DND-41 (cell line): ENCODE data around the gene TLCD5.

Source experiments
- ATAC-seq: fragments of 200-7000 bp; cut with Tn5 transposase; 3 replicates; pipeline ENCODE4 v1.9.1; 2021; ENCODE audit warnings: low read depth; ENCODE audit not compliant: insufficient read depth
- DNase-seq: peaks from one replicate; pipeline ENCODE4 v3.0.0-alpha.2; 2020
- H2AFZ ChIP-seq: 2 replicates; pipeline ENCODE4 v1.6.0; 2012; ENCODE audit warnings: low read depth, low read length
- H3K27ac ChIP-seq: 2 replicates; pipeline ENCODE4 v1.5.1; 2012; ENCODE audit warnings: low read length, inconsistent platforms
- H3K27me3 ChIP-seq: fragments of 200-600 bp; sonication (generic); 2 replicates; pipeline ENCODE4 v1.6.0; 2012; ENCODE audit warnings: low read length, mild to moderate bottlenecking, inconsistent platforms; ENCODE audit not compliant: insufficient read depth, poor library complexity
- H3K36me3 ChIP-seq: 2 replicates; pipeline ENCODE4 v1.5.1; 2012; ENCODE audit warnings: low read length, inconsistent platforms; ENCODE audit not compliant: insufficient read depth
- H3K4me1 ChIP-seq: 2 replicates; pipeline ENCODE4 v1.5.1; 2012; ENCODE audit warnings: mild to moderate bottlenecking, low read length; ENCODE audit not compliant: insufficient read depth
- H3K4me2 ChIP-seq: 2 replicates; pipeline ENCODE4 v1.6.0; 2012; ENCODE audit warnings: mild to moderate bottlenecking, moderate library complexity, low read length, inconsistent platforms; ENCODE audit not compliant: insufficient read depth
- H3K4me3 ChIP-seq, 2 experiments: fragments of 200-600 bp in 1 of 2; shearing (Covaris generic) in 1 of 2; 2 replicates each; pipeline ENCODE4 v1.5.1; 2012 to 2016; ENCODE audit warnings: inconsistent platforms in 2 of 2, low read length in 2 of 2, mild to moderate bottlenecking in 2 of 2, low read depth in 1 of 2, moderate library complexity in 1 of 2
- H3K79me2 ChIP-seq: 2 replicates; pipeline ENCODE4 v1.6.0; 2012; ENCODE audit warnings: low read length, inconsistent platforms; ENCODE audit not compliant: insufficient read depth
- H3K9ac ChIP-seq: 2 replicates; pipeline ENCODE4 v1.6.0; 2012; ENCODE audit warnings: low read depth, mild to moderate bottlenecking, inconsistent platforms, low read length, moderate library complexity
- H3K9me3 ChIP-seq: 2 replicates; pipeline ENCODE4 v1.5.1; 2012; ENCODE audit warnings: low read length, moderate library complexity, mild to moderate bottlenecking, inconsistent platforms; ENCODE audit not compliant: insufficient read depth, severe bottlenecking
- H4K20me1 ChIP-seq: 2 replicates; pipeline ENCODE4 v1.6.0; 2012; ENCODE audit warnings: low read length; ENCODE audit not compliant: insufficient read depth
- CTCF ChIP-seq: IDR thresholded peaks from 2 replicates; pipeline ENCODE4 v1.5.1; 2012; ENCODE audit warnings: borderline replicate concordance, low read length, moderate library complexity, mild to moderate bottlenecking; ENCODE audit not compliant: poor library complexity, severe bottlenecking; ENCODE audit errors: extremely low read depth
- EZH2 ChIP-seq: IDR thresholded peaks from 3 replicates; pipeline ENCODE4 v1.6.1; 2012; ENCODE audit warnings: borderline replicate concordance, low read depth, mild to moderate bottlenecking, moderate library complexity, low read length, inconsistent platforms; ENCODE audit not compliant: severe bottlenecking

TLCD5 gene

GRCh38 chr11:120350637-120351036 lies 25.5 kb downstream of the TLCD5 start:
- no peaks in the 10 kb centered on the region for H3K36me3 ChIP-seq
- DNase-seq (no peak), ATAC-seq (no peak)
- H2AFZ ChIP-seq: no peak overlapping the region
- no peak overlapping the region for H3K9ac ChIP-seq
- peaks cover 27% of the 10 kb centered on the region for H4K20me1 ChIP-seq
- no peak overlapping the region for H3K27ac ChIP-seq
- TF ChIP-seq CTCF (no peak), EZH2 (no peak)
- H3K4me1 ChIP-seq: no peaks in the 10 kb centered on the region
- H3K79me2 ChIP-seq: no peaks in the 10 kb centered on the region
- peaks cover 53% of the 10 kb centered on the region for H3K27me3 ChIP-seq
- H3K4me2 ChIP-seq: no peak overlapping the region
- H3K4me3 ChIP-seq: no peak overlapping the region
- H3K9me3 ChIP-seq: no peaks in the 10 kb centered on the region

- no peaks in the 10 kb centered on the region for H3K79me2 ChIP-seq
- H3K9ac ChIP-seq: no peak overlapping the region
- no peak overlapping the region for H3K4me3 ChIP-seq
- no peak for ATAC-seq
- DNase-seq: no peak
- no peaks in the 10 kb centered on the region for H3K9me3 ChIP-seq
- H4K20me1 ChIP-seq: peaks cover 24% of the 10 kb centered on the region
- no peaks in the 10 kb centered on the region for H3K36me3 ChIP-seq
- H3K27me3 ChIP-seq: peaks cover 54% of the 10 kb centered on the region
- no peak overlapping the region for H3K27ac ChIP-seq
- H2AFZ ChIP-seq: no peak overlapping the region
- TF ChIP-seq EZH2 (no peak), CTCF (no peak)
- no peak overlapping the region for H3K4me2 ChIP-seq
- H3K4me1 ChIP-seq: no peaks in the 10 kb centered on the region
Observed at GRCh38 chr11:120352405-120352804, 27.3 kb downstream of the TLCD5 start.

- Histone ChIP-seq H3K27ac (no peak overlapping the region), H3K36me3 (no peaks in the 10 kb centered on the region), H3K9me3 (no peaks in the 10 kb centered on the region), H4K20me1 (peaks cover 29% of the 10 kb centered on the region), H2AFZ (no peak overlapping the region), H3K4me1 (no peaks in the 10 kb centered on the region), H3K27me3 (peaks cover 56% of the 10 kb centered on the region), H3K4me2 (no peak overlapping the region), H3K4me3 (no peak overlapping the region), H3K79me2 (no peaks in the 10 kb centered on the region), H3K9ac (no peak overlapping the region)
- DNase-seq (no peak), ATAC-seq (no peak)
- TF ChIP-seq CTCF (no peak), EZH2 (no peak)
Observed at GRCh38 chr11:120354068-120354467, 29.0 kb downstream of the TLCD5 start.

GRCh38 chr11:120354779-120355178 lies 29.7 kb downstream of the TLCD5 start:
- Histone ChIP-seq H3K4me1 (no peaks in the 10 kb centered on the region), H3K27me3 (peaks cover 57% of the 10 kb centered on the region), H3K9ac (no peak overlapping the region), H2AFZ (no peak overlapping the region), H3K4me3 (no peak overlapping the region), H3K27ac (no peak overlapping the region), H3K9me3 (no peaks in the 10 kb centered on the region), H3K36me3 (no peaks in the 10 kb centered on the region), H3K79me2 (no peaks in the 10 kb centered on the region), H4K20me1 (peaks cover 29% of the 10 kb centered on the region), H3K4me2 (no peak overlapping the region)
- TF ChIP-seq CTCF (no peak), EZH2 (no peak)
- ATAC-seq (no peak), DNase-seq (no peak)
